Activated CD8-positive, alpha-beta T cell treated with anti-CD3 and anti-CD28 coated beads, Interleukin-2, amount 10 ng/mL, durations not matched to agents 7 days and 5 days (primary cell): ENCODE measurements around the gene RPH3AL. TPM values are rescaled to one million over a fixed set of nuclear protein-coding genes. Genes with fewer than 3 reads are reported as not detected.
"Not testable (repeated sequence)": the region's sequence is repeated elsewhere in the genome, so short reads cannot be mapped to it uniquely, and the experiment has no call there.

ENCODE experiments used
- ATAC-seq: fragments of 150-1000 bp; cut with Tn5 transposase; one replicate; pipeline ENCODE4 v1.10.0; 2021; ENCODE audit warnings: moderate library complexity
- CTCF ChIA-PET: fragments of 350-600 bp; sonication (Branson Sonifier 250); formaldehyde crosslinking; loops from one replicate; lab custom pipeline; 2021; ENCODE audit warnings: antibody characterized with exemption; lab: Charles Lee
- POLR2A ChIA-PET: fragments of 350-600 bp; sonication (Branson Sonifier 250); formaldehyde crosslinking; loops from one replicate; lab custom pipeline; 2021; ENCODE audit warnings: antibody characterized with exemption; lab: Charles Lee
- DNase-seq: peaks from one replicate; pipeline ENCODE4 v3.0.0-alpha.2; 2020
- H3K27ac Mint-ChIP-seq: one replicate; pipeline ENCODE4 v1.8.0; 2021; ENCODE audit warnings: mild to moderate bottlenecking, mixed read lengths
- H3K27me3 Mint-ChIP-seq: one replicate; pipeline ENCODE4 v1.8.0; 2021; ENCODE audit warnings: low read depth, mixed read lengths
- H3K36me3 Mint-ChIP-seq: one replicate; pipeline ENCODE4 v1.8.0; 2021; ENCODE audit warnings: low read depth, mixed read lengths
- H3K4me1 Mint-ChIP-seq: one replicate; pipeline ENCODE4 v1.8.0; 2021; ENCODE audit warnings: low read depth, mixed read lengths
- H3K4me3 Mint-ChIP-seq: one replicate; pipeline ENCODE4 v1.8.0; 2021; ENCODE audit warnings: mild to moderate bottlenecking, mixed read lengths
- H3K9me3 Mint-ChIP-seq: one replicate; pipeline ENCODE4 v1.8.0; 2022; ENCODE audit warnings: mixed read lengths; ENCODE audit not compliant: insufficient read depth
- total RNA-seq, 2 experiments: library from RNA; stranded (reverse); gene quantifications; one replicate each; pipeline ENCODE4 v1.2.3, GENCODE V29; 2021

The RPH3AL gene
- total RNA-seq, 2 experiments from 2014 or later = 2.5 to 3.8 TPM

GRCh38 chr17:201257-201656 is 151.3 kb downstream of the RPH3AL start:
- ATAC-seq, H3K27me3 Mint-ChIP-seq, H3K9me3 Mint-ChIP-seq, POLR2A ChIA-PET, H3K4me3 Mint-ChIP-seq, CTCF ChIA-PET, H3K4me1 Mint-ChIP-seq, DNase-seq, H3K36me3 Mint-ChIP-seq, H3K27ac Mint-ChIP-seq: not testable (repeated sequence)

- Mint-ChIP-seq H3K9me3 (no peaks in the 10 kb centered on the region), H3K4me1 (no peaks in the 10 kb centered on the region), H3K27me3 (peaks cover 3% of the 10 kb centered on the region), H3K27ac (no peak overlapping the region), H3K4me3 (no peak overlapping the region), H3K36me3 (no peaks in the 10 kb centered on the region)
- DNase-seq = no peak
- ChIA-PET CTCF (no interaction called here), POLR2A (no interaction called here)
- ATAC-seq = no peak
These were observed 152.0 kb downstream of the RPH3AL start for GRCh38 chr17:200586-200985.

GRCh38 chr17:199806-200545 is 152.6 kb downstream of the RPH3AL start:
- H3K4me1 Mint-ChIP-seq = no peaks in the 10 kb centered on the region
- ATAC-seq = no peak
- H3K27ac Mint-ChIP-seq = no peak overlapping the region
- POLR2A ChIA-PET = no interaction called here
- no peaks in the 10 kb centered on the region for H3K36me3 Mint-ChIP-seq
- H3K27me3 Mint-ChIP-seq = peaks cover 3% of the 10 kb centered on the region
- H3K4me3 Mint-ChIP-seq = no peak overlapping the region
- no peak for DNase-seq
- CTCF ChIA-PET = no interaction called here
- H3K9me3 Mint-ChIP-seq = no peaks in the 10 kb centered on the region

- Mint-ChIP-seq H3K9me3 (no peaks in the 10 kb centered on the region), H3K27me3 (peaks cover 3% of the 10 kb centered on the region), H3K36me3 (no peaks in the 10 kb centered on the region), H3K27ac (no peak overlapping the region), H3K4me1 (no peaks in the 10 kb centered on the region), H3K4me3 (no peak overlapping the region)
- ChIA-PET POLR2A (no interaction called here), CTCF (no interaction called here)
- ATAC-seq (no peak), DNase-seq (no peak)
These were observed 153.4 kb downstream of the RPH3AL start for GRCh38 chr17:199191-199604.

- POLR2A ChIA-PET, H3K27me3 Mint-ChIP-seq, DNase-seq, ATAC-seq, H3K36me3 Mint-ChIP-seq, H3K4me3 Mint-ChIP-seq, H3K27ac Mint-ChIP-seq, CTCF ChIA-PET, H3K9me3 Mint-ChIP-seq, H3K4me1 Mint-ChIP-seq: not testable (repeated sequence)
These were observed 154.4 kb downstream of the RPH3AL start for GRCh38 chr17:198225-198624.

- no peaks in the 10 kb centered on the region for H3K4me1 Mint-ChIP-seq
- H3K4me3 Mint-ChIP-seq = no peak overlapping the region
- DNase-seq = no peak
- no peak for ATAC-seq
- H3K27me3 Mint-ChIP-seq = peaks cover 3% of the 10 kb centered on the region
- no peaks in the 10 kb centered on the region for H3K36me3 Mint-ChIP-seq
- H3K27ac Mint-ChIP-seq = no peak overlapping the region
- no peaks in the 10 kb centered on the region for H3K9me3 Mint-ChIP-seq
- POLR2A ChIA-PET = no interaction called here
- CTCF ChIA-PET = no interaction called here
These were observed 155.3 kb downstream of the RPH3AL start for GRCh38 chr17:197352-197751.

GRCh38 chr17:194828-195602 is 157.6 kb downstream of the RPH3AL start:
- POLR2A ChIA-PET = no interaction called here
- Mint-ChIP-seq H3K27ac (no peak overlapping the region), H3K4me3 (no peak overlapping the region), H3K4me1 (no peaks in the 10 kb centered on the region), H3K27me3 (peaks cover 3% of the 10 kb centered on the region), H3K36me3 (no peaks in the 10 kb centered on the region), H3K9me3 (peaks cover 3% of the 10 kb centered on the region)
- DNase-seq (no peak), ATAC-seq (no peak)
- CTCF ChIA-PET = no interaction called here

GRCh38 chr17:193841-194806 is 158.5 kb downstream of the RPH3AL start:
- DNase-seq (no peak), ATAC-seq (no peak)
- H3K36me3 Mint-ChIP-seq = no peaks in the 10 kb centered on the region
- no peaks in the 10 kb centered on the region for H3K27me3 Mint-ChIP-seq
- H3K4me1 Mint-ChIP-seq = no peaks in the 10 kb centered on the region
- POLR2A ChIA-PET = no interaction called here
- no peak overlapping the region for H3K4me3 Mint-ChIP-seq
- peaks cover 3% of the 10 kb centered on the region for H3K9me3 Mint-ChIP-seq
- CTCF ChIA-PET = no interaction called here
- no peak overlapping the region for H3K27ac Mint-ChIP-seq

- no peaks in the 10 kb centered on the region for H3K4me1 Mint-ChIP-seq
- no peaks in the 10 kb centered on the region for H3K36me3 Mint-ChIP-seq
- ATAC-seq = no peak
- peaks cover 3% of the 10 kb centered on the region for H3K9me3 Mint-ChIP-seq
- ChIA-PET CTCF (no interaction called here), POLR2A (no interaction called here)
- H3K4me3 Mint-ChIP-seq = no peak overlapping the region
- no peak overlapping the region for H3K27ac Mint-ChIP-seq
- H3K27me3 Mint-ChIP-seq = no peaks in the 10 kb centered on the region
- no peak for DNase-seq
These were observed 159.2 kb downstream of the RPH3AL start for GRCh38 chr17:193426-193810.

GRCh38 chr17:192666-193425 is 159.8 kb downstream of the RPH3AL start:
- CTCF ChIA-PET = no interaction called here
- DNase-seq (no peak), ATAC-seq (no peak)
- Mint-ChIP-seq H3K27me3 (no peaks in the 10 kb centered on the region), H3K36me3 (no peaks in the 10 kb centered on the region), H3K9me3 (peaks cover 3% of the 10 kb centered on the region), H3K4me1 (no peaks in the 10 kb centered on the region), H3K27ac (no peak overlapping the region), H3K4me3 (no peak overlapping the region)
- POLR2A ChIA-PET = no interaction called here

- Mint-ChIP-seq H3K9me3 (peaks cover 3% of the 10 kb centered on the region), H3K4me1 (no peaks in the 10 kb centered on the region), H3K27ac (no peak overlapping the region), H3K4me3 (no peak overlapping the region), H3K27me3 (peaks cover 3% of the 10 kb centered on the region), H3K36me3 (no peaks in the 10 kb centered on the region)
- CTCF ChIA-PET = no interaction called here
- DNase-seq (no peak), ATAC-seq (no peak)
- POLR2A ChIA-PET = no interaction called here
These were observed 163.2 kb downstream of the RPH3AL start for GRCh38 chr17:189444-189843.
